GM21360 (cell line): ENCODE results near the gene PPP1R37.

Source experiments
- ATAC-seq: cut with Tn5 transposase; IDR thresholded peaks from one replicate; pipeline ENCODE4 v1.9.1; 2021; ENCODE audit warnings: mild to moderate bottlenecking, moderate library complexity; ENCODE audit not compliant: unreplicated experiment

Gene PPP1R37

DNA sequence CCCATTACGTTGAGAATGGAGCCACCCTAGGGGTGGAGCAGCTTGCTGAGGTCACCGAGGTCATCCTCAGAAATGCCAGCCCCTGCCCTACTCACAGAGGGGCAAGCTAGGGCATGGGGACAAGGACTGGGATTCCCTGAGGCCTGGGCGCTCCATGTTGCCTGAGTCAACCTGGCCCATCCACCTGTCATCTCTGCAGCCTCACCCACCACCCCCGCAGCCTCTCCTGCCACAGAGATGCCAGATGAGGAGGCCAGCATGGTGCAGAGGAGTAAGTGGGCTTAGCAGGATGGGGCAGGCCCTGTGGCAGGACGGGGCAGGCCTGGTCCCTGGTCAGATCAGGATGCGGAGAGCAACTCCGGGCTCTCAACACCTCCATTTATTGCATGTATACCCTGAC lies 58.3 kb downstream of the PPP1R37 start:
- ATAC-seq, result no peak

DNA sequence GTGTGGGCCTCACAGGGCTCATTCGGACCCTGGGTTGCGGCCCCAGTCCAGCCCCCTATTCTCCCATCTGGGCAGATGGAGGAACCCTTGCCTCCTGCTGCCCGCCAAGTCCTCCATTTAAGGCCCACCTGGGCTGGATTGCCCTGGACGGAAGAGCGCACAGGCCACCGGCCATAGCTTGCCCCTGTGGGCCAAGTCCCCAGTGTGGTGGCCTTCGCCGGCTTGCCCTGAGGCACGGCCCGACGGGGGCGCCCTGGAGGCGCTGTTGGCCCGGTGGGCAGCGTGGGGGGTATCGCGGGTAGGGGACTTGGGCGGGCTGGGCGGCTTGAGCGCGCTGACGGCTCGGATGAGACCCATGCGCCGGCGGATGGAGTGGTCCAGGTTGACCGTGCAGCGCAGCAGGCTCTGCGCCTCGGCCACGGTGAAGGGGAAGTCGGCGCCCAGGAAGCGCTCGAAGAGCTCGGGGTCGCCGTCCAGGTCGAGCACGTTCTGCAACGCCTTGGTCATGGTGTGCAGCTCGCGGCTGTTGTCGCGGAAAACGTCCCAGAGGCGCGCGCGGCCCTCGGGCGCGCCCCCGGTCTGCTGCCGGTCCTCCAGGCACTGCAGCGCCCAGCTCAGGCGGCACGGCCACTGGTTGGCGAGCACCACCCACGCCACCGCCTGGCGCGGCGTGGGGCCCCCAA lies 59.0 kb downstream of the PPP1R37 start:
- no peak for ATAC-seq

DNA sequence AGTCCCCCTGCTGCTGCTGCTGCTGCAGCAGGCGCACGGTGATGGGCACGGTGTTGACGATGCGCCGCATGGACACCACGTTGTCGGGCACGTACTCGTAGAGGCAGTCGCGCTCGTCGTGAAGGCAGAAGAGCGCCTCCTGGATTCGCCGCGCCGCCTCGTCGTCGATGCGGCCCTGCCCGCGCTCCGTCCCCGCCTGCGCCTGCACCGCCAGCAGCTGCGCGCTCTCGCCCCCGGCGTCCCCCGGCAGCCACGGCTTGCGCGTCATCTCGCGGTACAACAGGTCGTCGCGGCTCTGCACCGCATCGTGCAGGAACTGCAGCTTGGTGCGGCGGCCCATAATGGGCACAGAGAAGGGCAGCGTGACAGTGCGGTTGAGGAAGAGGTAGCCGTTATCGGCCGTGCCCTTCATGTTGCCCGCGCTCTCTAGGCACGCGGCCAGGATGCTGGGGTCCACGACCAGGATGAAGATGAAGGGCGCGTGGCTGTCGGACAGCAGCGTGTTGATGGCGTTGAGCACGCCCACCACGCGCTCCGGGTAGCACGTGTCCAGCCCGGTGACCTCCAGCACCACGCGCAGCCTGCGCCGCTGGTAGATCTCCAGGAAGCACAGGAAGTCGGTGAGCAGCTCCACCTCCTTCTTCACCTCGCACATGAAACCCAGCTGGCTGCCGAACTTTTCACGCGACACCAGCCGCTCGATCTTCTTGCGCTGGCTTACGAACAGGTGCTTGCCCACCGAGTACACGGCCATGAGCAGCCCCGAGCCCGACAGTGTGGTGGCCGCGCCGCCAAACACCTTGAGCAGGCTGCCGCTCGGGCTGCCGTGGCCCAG lies 59.7 kb downstream of the PPP1R37 start:
- no peak for ATAC-seq

DNA sequence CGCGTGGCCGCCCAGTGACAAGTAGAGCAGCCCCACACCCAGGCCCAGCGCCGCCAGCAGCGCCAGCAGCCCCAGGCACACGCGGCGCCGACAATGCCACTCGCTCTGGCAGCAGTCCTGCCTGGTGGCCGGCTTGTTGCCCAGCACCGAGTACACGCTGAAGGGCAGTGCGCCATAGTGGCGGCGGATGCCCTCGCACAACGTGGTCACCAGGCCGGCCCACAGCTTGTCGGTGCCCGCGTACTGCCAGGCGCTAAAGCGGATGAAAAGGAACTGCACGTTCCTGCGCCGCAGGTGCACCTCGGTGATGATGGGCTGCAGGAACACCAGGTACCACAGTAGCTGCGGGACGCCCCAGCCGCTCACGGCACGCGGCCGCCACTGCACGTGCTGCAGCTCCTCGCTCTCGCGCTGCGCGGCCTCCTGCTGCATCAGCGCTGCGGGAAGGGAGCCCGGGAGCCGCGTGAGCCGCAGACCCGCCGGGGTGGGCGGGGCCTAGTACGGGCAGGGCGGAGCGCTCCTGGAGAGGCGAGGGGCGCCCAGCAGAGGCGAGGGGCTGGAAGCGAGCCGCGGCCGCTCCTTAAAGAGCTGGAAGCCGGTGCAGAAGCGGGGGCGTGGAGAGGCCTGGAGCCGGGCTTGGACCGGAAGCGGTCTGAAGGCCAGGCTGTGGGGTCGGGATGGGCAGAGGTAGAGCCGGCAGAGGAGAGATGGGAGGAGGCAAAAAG lies 60.5 kb downstream of the PPP1R37 start:
- ATAC-seq, result no peak

DNA sequence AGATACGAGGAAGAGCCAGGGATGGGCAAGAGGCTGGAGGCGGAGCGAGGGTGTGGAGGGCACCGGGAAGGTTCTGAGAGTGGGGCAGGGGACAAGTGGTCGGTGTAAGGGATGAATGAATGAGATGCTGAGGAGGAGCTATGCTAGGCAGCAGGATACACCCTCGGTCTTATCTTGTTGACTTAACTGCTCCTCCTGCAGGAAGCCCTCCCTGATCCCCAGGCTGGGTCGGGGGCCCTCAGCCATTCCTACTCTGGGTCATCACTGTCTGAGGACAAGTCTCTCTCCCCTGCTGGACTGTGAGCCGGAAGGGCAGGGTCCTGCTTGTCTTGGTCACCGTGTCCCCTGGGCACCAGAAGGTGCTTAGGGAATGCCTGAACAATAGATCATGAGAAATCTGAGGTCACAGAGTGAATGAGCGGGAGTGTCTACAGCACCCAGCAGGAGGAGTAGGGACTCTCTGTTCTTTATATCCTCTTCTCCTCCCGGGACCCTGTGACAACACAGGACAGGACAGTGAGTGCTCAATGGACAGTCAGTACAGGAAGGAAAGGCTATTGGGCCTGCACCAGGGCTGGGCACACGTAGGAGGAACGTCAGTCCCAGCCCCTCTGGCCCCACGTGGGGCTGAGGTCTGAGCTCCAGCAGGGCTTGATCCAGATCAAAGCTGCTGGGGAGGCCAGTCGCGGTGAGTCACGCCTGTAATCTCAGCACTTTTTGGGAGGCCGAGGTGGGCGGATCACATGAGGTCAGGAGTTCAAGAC lies 61.3 kb downstream of the PPP1R37 start:
- ATAC-seq, result no peak

DNA sequence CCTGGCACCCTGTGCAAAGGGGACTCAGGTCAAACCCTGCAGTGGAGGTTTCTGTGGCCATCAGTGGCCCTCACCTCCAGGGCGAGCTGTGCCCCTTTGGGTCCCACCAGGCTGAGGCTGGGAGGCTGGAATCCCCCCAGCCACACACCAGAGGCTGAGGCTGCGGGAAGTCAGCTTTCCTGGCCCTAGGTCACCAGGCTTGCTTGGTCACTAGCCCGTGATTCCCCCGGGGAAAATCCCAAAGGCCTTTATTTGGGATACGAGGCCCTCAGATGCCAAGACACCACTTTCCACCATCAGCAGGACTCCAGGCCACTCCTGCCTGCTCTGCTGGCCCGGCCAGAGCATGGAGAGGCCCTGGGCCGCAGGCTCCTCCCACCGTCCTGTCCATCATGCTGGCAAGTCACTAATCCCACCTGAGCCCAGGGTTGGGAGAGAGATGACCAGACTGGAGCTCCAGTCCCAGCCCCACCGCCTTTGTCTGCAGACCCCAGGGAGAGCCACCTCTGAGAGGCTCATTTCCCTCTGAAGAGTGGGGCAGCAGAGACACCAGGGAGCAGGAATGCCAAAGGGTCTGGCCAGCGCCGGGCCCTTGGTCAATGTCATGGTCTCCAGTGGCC lies 63.1 kb downstream of the PPP1R37 start:
- no peak for ATAC-seq

DNA sequence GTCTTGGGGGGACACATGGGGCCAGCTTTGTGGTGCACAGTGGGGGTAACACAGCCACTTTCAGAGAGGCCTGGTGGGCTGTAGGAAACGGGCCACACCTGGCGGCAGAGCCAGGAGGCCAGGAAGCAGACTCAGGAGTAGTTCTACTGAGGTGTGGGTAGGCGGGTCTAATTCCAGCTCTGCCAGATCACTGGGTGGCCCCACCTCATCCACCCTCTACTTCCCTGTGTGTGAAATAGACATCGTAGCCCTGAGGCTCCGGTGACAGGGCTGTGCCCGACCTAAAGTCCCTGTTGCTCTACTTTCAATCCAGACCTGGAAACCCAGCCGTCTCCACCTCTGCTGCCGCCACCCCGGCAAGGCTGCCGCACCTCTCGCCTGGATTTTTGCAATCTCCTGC lies 63.8 kb downstream of the PPP1R37 start:
- no peak for ATAC-seq

DNA sequence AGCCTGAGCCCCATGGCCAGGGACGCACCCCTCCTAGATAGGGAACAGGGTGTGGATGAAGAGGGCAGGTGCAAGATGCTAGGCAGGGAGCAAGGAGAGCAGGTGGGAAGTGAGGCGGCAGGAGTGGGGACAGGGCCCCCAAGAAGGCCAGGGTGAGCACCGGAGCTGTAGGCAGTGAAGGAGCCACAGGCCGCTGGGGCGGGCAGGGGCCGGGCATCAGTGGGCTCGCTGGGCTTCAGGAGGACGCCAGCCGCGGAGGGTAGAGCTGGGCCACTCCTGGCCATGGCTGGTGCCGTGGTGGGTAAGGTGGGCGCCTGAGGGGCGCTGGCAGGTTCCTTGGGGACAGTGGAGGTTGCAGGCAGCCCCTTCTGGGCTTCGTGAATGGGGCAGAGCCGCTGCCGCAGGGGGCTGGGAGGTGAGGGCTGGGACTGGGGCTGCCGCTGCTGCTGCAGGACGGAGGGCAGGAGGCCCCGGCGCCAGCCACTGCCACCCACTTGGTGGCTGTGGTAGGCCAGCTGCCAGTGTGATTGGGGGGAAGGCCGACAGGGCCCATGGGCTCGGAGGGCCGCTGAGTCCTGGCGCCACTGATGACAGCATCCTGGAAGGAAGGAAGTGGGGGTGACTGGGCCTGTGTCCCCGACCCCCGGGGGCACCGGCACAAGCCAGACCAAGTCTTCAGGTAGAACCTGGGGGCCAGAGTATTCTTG lies 65.7 kb downstream of the PPP1R37 start:
- ATAC-seq, result no peak

DNA sequence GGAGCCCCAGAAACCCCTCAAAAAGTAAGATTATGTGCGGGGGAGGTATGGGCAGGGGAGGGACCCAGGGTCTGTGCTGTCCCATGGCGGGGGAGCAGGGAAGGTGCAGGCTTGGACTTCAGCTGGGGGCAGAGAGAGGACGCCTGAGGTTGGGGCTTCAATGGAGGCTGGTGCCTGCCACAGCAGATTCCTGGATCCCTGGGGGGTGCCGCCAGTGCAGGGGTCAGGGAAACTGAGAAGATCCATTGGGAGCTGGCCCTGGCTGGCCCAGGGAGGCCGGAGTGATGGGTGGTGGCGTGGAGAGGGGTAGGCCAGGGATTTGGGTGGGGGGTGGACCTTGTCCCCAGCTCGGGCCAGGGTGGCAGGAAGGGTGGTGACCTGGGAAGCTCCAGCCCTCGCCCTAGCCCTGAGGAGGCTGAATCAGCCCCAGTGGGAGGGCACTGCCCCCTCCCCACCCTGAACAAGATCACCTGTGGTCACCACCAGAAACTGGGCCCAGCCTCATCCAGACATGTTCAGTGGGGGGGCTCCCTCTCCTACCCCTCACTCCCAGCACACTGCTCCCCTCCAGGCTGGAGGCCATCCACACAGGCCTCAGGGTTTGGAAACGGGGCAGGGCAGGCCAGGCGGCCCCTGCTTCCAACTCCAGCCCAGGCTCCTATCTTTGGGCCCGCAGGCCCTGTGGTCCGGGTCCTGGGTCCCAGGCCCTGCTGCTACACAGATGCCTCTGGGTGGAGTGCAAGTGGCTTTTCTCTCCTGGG lies 66.4 kb downstream of the PPP1R37 start:
- no peak for ATAC-seq

DNA sequence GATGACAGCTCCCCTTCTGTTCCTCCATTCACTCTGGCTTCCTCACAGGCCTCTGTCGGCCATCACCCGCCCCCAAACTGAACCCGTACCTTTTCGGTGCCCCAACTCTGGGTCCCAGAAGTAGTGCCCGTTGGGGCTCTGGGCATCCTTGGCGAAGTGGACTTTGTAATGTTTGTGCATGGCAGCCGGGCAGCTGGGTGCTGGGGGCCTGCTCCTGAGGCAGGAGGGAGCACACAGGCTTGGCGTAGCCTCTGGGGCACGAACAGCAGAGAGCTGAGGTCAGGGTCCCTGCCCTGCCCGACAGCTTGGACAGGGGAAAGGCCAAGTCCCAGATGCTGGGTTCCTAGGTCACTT lies 67.0 kb downstream of the PPP1R37 start:
- no peak for ATAC-seq

DNA sequence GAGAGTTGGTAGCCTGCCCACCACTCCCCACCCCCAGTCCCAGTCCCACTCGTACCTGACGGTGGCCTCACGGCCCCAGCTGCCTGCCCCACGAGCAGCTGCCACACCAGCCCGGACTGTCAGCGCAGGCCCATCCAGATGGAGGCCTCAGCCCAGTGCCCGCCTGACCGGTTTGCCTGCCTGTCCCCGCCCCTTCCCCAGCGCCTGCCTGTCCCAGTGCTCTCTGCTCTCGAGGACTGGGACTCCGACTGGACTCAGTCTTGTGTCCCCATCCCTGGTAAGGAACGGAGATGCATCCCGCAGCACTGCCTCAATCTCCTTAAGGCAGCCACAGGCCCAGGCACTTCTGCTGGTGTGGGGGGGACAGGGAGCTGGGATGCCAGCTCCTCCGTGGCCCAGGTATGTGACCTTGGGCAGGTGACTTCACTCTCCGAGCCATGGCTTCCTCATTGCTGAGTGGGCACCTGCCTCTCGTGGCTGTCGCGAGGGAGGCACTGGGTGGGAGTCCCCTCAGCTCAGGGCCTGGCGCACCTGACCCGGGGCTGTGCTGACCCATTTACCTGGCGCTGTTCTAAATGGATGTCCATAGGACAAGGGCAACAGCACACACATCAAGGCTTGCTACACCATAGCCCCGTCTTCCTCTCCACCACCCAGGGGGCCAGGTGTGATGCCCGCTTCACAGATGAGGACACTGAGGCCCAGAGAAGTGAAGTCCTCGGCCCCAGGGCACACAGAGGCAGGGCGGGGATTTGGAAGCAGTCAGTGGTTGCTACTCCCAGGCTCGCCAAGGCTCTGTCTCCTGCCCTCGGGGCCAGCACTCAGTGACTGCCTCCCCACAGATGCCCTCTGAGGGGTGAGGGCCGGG lies 68.1 kb downstream of the PPP1R37 start, which contains the start of gene NKPD1:
NKPD1 (minus strand) TSS at position 113 of the 868 bp plus-strand sequence. CDS start 832 bp downstream, outside the sequence.
- no peak for ATAC-seq

DNA sequence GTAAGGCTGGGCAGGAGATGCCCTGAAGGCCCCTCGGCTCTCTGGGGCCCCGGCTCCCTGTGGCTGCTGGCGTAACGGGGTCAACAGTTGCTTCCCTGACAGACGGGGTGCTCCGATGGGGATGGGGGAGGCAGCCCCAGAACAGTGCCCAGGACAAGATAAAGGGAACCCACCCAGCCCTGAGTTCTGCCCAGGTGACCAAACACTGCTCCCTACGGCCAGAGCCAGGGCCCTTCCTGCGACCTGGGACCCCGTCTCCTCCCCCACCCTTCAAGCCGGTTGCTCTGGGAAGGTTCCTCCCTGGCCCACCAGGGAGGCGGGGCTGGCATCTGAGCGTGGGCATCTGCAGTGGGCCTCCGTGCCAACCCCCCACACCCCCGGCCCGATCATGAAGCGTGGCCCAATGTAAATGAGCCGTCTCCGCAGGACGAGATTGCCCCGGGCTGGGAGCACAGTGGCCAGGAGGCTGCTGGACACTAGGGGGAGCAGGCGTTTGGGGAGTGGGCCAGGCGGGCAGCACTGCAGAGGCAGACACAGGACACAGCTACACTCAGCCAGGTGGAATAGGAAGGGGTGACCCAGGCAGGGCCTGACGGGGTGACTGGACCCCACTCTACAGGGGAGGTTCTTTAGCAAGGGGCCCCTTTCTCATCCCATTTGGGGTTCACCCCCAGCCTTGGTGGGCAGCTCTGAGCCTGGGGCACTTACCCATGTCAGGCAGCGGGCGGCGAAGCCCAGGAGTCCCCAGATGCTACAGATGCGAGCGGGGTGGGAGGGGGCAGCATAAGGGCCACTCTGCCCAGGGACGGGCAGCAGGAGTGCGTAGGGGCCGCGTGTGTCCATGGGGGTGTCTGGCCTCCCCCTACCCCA lies 69.0 kb downstream of the PPP1R37 start:
- ATAC-seq, result no peak

DNA sequence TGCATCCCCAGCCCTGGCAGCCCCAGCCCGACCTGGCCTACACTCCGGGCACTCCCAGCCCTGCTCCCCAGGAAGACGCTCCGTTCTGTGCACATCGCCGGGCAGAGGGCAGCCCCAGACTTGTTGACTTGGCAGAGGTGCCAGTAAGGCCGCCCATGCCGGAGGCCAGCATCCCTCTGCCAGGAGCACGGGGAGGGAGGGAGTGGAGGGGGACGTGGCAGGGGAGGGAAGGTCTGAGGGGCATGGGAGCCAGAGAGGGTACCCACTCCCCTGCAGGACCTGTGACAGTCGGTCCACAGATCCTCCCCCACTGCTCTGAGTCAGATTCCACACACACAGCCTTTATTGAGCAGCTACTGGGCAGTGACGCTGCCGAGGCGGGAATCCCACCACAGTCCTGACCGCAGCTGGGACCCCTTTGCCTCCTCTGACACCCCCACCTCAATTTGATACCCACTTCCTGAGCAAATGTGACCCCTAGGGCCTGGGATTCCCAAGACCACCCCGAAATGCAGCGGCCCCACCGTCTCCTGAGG lies 69.7 kb downstream of the PPP1R37 start:
- no peak for ATAC-seq

DNA sequence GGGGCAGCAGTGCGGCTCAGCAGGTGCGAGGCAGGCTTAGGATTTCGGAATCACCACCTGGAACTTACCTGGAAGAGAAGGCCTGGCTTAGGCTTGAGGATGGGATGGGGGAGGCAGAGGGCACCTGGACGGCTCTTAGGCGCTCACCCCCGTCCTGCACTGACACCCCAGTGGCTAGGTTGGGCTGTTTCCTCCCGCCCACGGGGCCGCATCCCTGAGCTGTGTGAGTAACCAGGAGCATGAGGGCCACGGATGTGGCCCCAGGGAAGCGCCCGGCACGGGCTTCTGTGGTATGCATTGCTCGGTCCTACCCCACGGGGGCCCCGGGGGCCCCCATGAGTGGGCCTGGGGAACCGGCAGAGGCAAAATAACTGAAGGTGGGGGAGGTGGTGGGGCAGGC lies 70.2 kb downstream of the PPP1R37 start:
- no peak for ATAC-seq

DNA sequence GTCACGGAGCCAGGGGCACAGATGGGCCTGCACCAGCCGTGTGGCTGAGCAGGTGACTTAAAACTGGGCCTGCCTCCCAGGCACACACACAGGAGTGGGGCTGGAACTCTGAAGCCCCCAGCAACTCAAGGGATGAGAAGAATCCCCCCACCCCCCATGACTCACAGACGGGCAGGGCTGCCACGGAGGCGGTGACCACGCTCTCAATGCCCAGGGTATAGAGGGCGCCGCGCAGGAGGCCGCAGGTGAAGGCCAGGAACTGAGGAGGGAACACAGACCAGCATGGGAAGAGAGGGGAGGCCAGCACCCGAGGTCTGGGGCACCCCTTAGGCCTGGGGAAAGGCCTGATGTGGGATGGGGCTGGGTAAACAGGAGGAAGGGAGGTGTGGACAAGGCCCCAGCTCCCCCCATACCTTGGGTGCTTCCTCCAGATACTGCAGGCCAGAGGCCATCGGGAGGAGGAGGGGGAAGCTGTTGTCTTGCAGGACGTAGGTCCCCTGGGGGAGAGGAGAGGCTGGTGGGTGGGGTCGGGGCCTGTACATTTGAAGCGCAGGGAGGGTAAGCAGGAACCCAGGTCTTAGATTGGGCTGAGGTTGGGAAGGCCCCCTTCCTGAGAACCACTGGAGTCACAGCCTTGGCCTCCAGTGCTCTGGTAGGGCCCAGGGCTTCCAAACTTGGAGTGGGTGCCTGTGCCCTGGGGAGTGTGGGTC lies 70.9 kb downstream of the PPP1R37 start:
- no peak for ATAC-seq

DNA sequence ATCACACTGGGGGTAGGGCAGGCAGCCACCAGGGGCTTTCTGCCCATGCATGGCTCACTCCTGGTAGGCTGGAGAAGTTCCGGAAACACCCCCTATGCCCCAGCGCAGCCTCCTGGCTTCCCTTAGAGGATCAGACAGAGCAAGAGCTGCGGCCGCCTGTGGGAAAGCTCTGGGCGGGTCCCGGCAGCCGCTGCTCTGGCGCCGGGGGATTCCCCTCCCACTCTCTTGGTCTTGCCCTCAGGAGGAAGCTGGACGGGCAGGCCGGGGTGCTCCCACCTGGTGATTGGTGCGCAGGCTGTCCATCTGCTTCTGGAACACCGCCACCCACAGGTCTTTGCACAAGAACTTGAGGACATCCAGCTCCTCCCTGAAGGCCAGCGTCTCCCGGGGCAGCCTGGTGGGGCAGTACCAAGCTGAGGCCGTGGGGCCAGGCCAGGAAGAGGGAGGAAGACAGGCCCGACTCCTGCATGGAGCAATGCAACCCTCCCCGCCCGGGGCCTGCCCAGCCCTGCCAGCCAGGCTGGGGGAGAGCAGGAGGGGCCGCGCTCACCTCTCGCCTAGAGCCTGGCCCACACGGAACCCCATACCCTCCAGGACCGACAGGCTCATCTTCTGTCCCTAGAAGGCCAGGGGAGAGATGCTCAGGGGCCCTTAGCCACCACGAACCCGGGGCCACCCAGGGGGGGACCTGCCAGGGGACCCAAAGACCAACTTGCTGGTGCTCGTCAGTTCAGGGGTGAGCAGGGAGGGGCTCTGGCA lies 71.8 kb downstream of the PPP1R37 start:
- ATAC-seq, result peak; percentile 54
